ENCODE results near the gene HELZ.
"Not testable (repeated sequence)": the region's sequence is repeated elsewhere in the genome, so short reads cannot be mapped to it uniquely, and the experiment has no call there.

Gene HELZ

DNA sequence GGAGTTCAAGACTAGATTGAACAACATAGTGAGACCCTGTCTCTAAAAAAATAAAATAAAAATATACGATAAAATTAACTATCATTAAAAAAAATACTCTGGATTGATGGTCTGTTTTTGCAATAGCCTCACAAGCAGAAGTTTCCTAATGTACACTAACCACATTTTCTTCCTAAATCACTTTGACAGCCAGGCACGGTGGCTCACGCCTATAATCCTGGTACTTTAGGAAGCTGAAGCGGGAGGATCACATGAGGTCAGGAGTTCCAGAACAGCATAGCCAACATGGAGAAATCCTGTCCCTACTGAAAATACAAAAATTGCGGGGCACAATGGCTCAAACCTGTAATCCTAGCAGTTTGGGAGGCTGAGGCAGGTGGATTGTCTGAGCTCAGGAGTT, 64.7 kb downstream of the HELZ start:
- no peak for DNase-seq

DNA sequence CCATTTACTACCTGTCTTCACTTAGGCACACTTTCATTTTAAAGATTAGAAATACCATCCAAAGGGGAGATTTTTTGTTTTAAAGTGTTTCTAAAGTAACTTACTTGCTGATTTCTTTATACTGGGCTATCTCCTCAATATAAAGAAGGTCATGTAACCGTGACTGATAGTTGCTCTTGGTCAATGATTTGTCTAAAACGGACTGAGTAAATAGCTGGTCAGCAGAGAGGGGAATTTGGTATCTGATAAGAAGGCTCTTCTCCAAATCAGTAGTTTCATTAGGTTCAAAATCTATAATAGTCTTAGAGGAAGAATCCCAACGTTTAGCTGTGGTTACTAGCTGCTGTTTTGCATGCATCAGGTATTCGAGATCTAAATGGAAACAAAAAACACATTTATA, 66.4 kb downstream of the HELZ start:
- no peak for DNase-seq

DNA sequence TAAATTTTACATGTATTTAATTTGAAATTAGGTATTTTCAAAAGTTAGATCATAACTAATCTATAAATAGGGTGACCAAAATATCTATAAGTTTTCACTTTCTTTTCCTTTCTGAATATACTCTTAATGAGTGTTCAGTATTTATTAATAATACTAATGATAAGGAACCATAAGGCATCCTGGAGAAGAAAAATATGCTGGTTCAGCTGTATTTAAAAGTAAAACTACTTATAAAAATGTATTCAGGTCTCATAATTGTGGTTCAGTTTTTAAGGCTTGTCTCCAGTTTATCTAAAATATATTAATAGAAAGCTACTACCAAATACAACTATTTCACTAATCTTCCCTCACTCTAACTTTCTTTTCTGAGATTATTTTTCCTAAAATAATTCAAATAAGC, 67.3 kb downstream of the HELZ start:
- DNase-seq: no peak

DNA sequence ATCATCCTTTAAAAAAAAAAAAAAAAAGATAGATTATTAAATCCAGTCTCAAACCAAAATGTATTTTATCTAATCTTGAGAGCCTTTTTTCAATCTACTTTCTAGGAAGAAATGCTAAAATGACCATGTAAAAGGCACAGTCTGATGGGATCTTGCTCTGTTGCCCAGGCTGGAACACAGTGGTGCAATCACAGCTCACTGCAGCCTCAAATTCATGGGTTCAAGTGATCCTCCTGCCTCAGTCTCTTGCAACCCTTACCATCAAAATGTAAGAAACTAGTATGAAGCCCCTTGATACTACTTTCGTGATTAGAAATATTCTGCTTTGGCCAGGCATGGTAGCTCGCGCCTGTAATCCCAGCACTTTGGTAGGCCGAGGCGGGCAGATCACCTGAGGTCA, 70.8 kb downstream of the HELZ start:
- no peak for DNase-seq

DNA sequence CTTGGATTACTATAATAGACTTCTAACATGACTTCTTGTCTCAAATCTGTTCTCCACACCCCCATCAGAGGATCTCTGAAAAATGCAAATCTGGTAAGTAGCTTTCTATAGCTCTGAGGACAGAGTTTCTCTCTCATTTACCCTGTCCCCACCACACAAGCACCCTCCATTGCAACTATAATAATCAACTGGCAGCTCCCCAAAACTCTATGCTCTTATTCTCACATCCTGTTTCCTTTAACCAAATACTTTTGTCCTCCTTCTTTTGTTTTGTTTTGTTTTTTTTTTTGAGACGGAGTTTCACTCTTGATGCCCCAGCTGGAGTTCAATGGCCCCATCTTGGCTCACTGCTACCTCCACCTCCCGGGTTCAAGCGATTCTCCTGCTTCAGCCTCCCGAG, 73.4 kb downstream of the HELZ start:
- no peak for DNase-seq

DNA sequence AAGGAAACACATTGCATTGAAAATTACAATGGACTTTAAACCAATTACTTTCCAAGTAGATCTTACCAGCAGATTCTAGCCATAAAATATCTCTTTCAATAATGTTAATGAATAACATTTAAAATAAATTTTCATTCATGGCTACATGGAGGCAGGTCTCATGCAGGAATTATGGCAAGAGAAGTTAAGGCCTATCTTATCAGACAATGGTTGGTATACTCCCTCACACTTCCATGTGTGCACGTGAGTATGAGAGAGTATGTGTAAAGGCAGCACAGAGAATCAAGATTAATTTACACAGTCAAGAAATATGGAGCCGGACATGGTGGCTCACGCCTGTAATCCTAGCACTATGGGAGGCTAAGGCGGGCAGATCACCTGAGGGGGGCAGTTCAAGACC, 76.5 kb downstream of the HELZ start:
- no peak for DNase-seq

DNA sequence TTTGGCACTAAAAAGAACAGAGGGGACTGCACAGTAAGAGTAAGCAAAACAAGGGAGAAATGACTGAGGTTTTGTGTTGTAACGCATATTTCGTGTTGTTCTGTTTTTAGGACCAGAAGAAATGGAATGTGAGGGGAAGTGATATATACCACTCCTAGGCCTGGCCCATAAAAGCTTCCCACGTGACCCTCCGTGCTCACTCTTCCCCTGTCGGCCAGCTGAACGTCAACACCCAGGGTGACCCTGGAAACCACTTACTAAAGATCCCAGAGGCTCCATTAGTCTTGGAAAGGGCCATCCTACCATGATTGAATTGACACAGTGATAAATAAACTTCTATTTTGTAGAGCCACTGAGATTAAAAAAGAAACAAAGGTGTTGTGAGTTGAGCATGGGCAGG, 79.8 kb downstream of the HELZ start:
- no peak for DNase-seq

DNA sequence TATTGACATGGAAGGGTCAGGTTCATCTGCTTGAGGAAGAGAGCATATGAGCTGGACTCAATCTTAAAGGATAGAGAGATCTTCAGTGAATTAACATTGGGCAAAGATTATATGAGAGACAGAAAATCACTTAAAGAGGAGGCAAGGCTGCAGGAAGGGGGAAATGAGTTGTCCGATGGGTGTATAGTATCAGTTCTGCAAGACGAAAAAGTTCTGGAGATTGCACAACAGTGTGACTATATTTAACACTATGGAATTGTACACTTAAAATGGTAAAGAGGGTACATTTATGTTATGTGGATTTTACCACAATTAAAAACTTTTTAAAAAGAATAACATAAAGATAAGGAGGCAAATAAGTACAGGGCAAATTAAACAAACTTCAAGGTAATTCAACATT, 80.7 kb downstream of the HELZ start:
- DNase-seq: no peak

DNA sequence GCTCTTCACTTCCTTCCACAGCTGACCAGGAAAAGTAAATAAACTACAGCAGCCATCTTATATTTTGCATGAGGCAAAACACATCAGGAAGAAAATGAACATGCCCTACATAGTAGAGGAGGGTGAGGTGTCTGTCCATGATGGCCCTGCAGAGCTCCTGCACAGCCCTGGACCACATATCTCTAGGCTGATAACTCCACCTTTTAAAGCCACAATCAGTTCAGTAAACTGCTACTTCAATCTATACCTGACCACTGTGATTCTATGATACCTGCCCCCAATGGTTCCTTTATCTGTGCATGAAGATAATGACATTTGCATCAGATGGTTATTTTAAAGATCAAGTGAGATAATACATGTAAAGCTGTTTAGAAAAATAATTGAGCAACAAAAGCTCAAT, 82.2 kb downstream of the HELZ start:
- no peak for DNase-seq

DNA sequence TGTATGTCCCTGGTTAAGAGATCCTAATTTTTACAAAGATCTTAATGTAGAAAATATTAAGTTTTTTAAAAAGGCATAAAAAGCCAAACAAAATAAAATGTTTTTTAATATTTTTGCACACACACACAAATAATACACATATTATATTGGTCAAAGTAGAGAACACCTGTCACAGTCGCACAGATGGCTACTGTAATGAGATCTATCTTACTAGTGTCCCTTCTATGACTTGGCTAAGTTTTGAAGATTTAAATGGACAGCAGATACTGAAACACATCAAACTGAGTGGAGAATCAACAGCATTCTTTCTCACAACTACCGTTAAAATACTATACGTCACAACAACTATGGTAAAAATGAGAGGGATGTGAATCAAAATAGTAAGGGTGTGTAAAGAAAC, 83.4 kb downstream of the HELZ start:
- DNase-seq: no peak

DNA sequence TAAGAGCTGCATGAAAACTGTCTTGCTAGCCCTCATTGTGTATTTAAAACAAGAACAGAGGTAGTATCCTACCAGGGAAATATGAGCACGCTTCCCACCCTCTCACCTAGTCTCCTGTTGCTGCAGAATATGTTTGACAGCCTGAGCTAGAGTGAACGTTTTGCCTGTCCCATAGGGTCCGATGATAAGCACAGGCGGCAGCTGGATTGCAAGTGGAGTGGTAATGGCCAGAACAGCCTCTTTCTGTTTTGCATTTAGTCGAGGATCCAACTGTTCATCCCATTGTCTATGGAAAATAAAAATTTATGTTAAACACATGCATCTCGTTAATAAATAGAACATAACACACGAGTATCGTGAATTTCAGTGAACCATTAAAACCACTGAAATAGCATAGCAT, 84.2 kb downstream of the HELZ start:
- no peak for DNase-seq

DNA sequence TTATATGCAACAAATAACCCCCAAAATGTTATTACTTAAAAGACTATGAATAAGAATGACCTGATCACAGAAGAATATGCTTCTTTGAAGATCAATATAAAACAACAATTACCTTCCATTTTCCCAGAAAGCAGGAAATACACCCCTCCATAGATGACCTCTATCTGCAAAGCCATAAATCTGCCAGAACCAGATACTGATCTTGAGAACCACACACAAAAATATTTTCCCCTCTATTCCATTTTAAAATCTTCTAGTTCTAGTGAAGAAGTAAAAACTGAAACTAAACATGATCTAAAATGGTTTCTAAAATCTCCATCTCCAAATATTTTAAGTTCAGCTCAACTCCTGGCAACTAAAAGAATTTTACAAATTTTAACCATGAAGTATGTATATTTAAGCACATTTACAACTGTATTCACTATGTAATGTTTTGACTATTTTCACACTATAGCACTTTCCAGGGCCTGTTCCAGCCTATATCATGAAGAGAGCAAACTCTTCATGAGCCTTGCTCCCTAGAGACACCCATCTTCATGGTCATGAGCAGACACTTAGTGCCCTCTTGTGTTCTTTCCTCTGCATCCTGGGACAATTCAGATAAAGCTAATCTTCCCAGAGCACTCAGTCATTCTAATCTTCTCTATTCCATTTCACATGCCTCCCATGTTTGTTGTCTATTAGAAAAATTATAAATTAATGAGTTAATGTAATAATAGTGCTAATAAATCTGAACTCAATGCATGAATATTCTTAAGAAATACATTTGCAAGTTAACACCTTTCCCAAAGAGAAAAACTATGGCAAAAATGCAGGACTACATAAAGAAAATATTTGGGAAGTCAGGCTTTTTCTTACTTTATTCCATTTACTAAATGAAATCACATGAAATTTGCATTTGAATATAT, 87.0 kb downstream of the HELZ start:
- DNase-seq: no peak

DNA sequence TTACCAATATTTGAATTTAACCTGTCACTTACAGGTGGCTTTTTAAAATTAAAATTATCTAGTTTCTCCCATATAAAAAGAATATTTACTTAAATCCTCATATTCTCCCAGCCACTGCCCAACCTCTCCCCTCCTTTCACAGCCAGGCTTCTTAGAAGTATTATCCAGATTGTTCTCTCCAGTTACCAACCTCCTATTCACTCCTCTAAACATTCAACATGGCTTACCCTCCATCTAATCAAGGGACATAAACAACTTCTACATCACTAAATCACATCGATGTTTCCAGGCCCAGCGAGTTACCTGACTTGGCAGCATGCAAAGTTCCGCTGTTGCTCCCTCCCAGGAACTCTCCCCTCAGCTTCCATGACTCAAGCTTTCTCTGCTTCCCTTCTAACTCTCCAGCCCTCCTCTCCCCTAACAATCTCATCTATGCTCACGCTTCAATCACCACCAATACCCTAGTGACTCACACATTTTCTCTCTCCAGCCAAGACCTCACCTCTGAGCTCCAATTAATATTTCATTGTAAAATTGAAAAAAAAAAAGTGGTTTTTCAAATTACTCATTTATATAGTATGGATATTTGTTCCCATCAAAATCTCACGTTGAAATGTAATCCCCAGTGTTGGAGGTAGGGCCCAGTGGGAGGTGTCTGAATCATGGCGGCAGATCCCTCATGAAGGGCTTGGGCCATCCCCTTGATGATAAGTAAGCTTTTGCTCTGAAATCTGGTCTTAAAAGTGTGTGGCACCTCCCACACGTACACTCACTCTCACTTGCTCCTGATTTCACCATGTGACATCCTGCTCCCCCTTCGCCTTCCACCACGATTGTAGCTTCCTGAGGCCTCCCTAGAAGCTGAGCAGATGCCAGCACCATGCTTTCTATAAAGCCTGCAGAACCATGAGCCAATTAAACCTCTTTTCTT, 88.5 kb downstream of the HELZ start:
- no peak for DNase-seq

DNA sequence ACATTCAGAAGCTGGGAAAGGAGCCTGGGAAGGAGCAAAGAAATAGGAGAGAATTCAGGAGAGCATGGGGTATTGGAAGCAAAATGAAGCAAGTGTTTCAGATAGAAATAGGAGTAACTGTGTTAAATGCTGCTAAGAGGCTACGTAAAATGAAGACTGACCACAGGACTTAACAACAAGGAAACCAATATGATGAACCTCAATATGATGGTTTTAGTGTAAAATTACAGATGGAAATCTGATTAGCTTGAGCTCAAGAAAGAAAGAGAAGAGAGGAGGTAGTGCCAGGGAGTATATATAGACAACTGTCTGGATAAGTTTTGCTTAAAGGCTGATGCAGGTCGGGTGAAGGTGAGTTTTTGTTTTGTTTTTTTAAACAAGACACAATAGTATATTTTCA, 92.2 kb downstream of the HELZ start:
- no peak for DNase-seq

DNA sequence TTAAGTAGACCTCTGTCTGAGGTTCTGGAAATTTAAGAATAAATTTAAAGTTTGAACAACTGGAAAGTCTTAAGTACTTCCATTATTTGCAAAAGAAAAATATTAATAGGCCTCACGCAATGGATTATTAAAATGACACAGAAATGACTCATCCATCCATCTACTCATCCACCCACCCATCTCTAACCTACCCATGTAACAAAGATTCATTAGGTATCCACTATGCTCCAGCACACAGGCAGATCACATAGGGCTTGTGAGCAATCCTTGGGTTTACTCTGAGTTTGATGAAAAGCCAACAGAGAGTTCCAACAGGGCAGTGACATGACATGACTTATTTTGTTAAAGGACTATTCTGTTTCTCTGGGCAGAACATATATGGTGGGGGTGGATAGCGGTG, 93.3 kb downstream of the HELZ start:
- DNase-seq: no peak

DNA sequence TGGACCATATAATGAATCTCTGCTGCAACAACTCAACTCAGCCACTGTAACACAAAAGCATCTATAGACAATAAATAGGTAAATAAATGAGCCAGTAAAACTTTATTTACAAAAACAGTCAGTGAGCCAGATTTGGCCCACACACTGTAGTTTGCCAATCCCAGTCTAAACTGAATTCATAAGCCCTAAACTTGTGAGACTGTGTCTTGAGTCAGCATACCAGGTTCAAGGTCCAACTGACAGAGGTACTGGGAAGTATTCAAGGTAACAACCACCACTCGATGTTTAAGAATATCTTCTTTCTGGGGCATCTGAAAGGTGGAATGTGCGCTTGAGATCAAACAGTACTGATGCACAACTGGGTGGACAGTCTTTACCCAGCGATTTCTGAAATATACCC, 94.2 kb downstream of the HELZ start:
- DNase-seq: no peak

DNA sequence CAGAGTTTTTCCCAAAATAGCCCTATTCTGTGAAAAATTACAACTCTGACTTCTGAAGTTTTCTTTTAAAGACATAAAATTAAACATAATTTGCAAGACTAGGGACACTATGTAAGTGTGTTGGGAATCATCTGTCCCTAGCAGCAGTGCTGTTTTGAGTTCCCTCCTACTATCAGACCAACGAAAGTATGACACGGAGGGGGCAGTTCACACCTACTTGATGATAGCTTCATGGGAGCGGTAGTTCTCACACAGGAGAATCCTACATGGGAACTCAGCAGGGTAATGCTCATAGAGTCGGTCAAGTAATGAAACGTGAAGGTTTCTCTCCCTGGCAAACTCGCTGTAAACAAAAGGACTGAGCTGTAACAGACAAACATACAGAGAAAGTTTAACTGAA, 96.6 kb downstream of the HELZ start:
- no peak for DNase-seq

DNA sequence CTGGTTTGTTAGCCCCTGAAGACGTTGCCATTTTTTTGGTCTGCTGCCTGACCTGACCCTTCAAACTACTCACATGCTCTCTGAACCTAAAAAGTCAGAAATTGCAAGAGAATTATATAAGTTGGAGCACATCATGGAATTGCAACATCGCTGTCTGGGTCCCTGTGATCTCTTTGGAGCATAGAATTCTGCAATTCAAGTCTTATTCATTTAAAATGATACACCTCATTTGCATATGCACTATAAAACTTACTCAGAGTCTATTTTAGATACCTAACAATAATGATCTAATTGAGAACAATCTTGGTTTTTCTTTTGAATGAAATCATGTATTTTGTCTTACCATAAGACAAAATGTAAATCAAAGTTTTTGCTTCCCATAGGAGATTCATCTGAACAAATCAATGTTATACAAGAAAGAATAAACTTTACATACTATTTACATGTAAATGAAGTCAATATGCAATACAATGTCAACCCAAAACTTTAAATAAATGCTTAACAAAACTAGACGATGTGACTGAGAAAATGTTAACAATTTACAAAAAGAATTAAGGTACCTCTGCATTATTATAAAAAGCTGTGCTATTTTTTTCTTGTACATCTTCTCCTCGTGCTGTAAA, 99.7 kb downstream of the HELZ start:
- no peak for DNase-seq

DNA sequence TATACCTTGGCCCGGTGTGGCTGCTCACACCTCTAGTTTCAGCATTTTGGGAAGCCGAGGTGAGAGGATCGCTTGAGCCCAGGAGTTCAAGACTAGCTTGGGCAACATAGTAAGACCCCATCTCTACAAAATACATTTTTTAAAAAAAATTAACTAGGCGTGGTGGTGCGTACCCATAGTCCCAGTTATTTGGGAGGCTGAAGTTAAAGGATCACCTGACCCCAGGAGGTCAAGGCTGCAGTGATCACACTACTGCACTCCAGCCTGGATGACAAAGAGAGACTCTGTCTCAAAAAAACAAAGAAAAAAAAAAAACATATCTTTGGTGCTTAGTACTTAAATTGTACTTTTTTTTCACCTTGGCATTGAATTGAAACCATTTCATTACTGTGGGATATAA, 101.7 kb downstream of the HELZ start:
- DNase-seq: no peak

DNA sequence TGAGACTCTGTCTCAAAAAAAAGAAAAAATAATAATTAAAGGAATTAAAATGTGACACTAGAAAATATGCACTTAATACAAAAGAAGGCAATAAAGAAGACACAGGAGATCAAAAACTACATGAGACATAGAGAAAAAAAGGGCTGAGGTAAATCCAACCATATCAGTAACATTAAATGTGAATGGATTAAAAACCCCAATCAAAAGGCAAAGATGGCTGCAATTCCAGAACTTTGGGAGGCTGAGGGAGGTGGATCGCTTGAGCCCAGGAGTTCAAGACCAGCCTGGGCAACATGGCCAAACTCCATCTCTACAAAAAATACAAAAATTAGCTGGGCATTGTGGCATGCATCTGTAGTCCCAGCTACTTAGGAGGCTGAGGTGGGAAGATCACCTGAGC, 103.0 kb downstream of the HELZ start:
- DNase-seq: not testable (repeated sequence)

DNA sequence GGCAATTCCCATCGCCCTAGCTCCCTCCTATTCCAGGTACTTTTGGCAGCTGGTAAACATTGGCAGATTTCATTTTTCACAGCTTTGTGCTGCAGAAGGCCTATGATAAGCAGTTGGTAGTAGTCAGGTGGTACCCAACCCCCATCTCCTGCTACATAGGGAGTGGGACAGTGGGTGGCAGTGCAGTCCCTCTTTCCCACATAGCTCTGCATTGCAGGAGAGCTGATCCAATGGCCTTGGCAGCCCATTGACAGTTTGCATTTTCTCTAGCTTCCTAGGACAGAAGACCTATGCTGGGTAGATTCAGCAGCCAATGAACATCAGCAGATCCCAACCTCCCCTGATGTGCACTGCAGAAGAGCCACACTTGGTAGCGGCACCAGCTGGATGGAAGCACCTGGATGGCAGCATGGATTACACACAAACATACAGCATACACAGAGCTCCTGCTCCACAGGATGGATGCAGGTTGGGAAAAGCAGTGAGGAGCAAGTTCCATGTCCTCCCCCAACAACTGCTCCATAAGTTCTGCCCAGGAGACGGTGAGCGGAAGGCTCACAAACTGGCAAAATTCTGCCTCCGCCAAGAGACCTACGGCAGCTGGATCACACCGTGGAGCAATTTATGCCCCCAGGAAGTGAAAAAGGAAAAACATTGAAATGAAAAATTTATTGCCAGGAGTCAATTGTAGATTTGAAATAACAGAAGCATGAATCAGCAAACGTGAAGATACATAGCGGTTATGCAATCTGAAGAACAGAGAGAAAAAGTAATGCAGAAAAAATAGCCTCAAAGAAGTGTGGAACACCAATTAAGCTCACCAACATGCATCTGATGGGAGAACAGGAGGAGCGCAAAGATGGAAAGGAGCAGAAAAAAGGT, 105.0 kb downstream of the HELZ start:
- DNase-seq: no peak

DNA sequence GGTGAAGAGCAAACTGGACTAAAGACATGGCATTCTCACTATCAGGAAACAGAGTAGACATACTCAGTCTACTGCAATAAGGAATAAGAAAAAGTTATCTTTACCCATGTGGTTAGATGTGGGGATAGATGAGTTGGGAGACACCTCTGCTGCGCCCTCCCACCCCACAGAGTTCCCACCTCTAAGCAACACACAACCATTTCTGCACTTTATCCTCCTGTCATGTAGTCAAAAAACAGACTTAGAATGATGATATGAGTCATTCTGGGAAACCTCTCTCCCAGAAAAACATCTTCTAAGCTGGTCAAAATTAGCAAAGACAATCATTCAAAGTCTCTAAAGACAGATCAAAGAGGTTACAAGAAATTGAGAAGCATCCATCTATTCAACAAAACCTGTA, 105.7 kb downstream of the HELZ start:
- no peak for DNase-seq

DNA sequence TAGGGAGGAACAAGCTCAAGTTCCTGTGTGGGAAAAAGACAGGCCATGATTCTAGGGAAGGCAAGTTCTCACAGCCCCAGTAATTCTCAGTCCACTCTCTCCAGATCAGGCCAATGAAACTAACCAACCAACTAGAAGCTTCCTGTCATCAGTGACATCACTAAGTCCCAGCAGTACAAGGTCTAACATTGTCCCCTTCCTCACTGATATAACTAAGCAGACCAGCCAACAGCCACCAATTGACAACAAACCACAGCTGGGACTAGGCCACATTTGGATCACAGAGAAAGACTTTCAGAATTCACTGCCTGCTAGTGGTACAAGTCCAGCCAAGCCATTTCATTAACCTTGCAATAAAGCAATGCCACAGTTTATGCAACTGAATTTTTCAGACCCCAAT, 106.6 kb downstream of the HELZ start:
- DNase-seq: no peak

Measured in activated CD4-positive, CD25-positive, alpha-beta regulatory T cell treated with anti-CD3 and anti-CD28 coated beads, Interleukin-2, amount 50 U/mL, for 72 hours (primary cell).